Left lobe of liver (tissue), 2 donors: Measurements from ENCODE around the gene WDR33. TPM values are rescaled to one million over a fixed set of nuclear protein-coding genes. Genes with fewer than 3 reads are reported as not detected.
"Not testable (repeated sequence)": the region's sequence is repeated elsewhere in the genome, so short reads cannot be mapped to it uniquely, and the experiment has no call there.

ENCODE experiments used
- ATAC-seq: fragments of 200-7000 bp; cut with Tn5 transposase; one replicate; pipeline ENCODE4 v1.9.1; 2020; ENCODE audit warnings: mild to moderate bottlenecking, moderate library complexity
- DNase-seq: peaks from one replicate; pipeline ENCODE4 v3.0.0-alpha.2; 2020; ENCODE audit warnings: low spot score
- total RNA-seq: library from RNA; stranded (reverse); gene quantifications from one replicate; pipeline ENCODE4 v1.2.1, GENCODE V29; 2021
- donor health status: DM: no; HTN: no; CAD: no; lungs with moderate emphysema.
- donor health status: DM: no; HTN: yes; CAD: no.

The WDR33 gene
- total RNA-seq, 1 donor from 2014 or later = 28.8 TPM

- DNase-seq (no peak), ATAC-seq (peak; percentile 53)
These were observed 688 bp upstream of the WDR33 start for GRCh38 chr2:127811397-127812321.

- DNase-seq (no peak), ATAC-seq (peak; percentile 9)
These were observed 784 bp downstream of the WDR33 start for GRCh38 chr2:127810156-127810618.

- DNase-seq (no peak), ATAC-seq (no peak)
These were observed 3.2 kb downstream of the WDR33 start for GRCh38 chr2:127807678-127808353.

- not testable (repeated sequence) for ATAC-seq, DNase-seq
These were observed 4.1 kb downstream of the WDR33 start for GRCh38 chr2:127806860-127807259.

- no peak for DNase-seq
- no peak for ATAC-seq
These were observed 5.5 kb downstream of the WDR33 start for GRCh38 chr2:127805491-127805890.

- DNase-seq = no peak
- ATAC-seq = no peak
These were observed 11.0 kb downstream of the WDR33 start for GRCh38 chr2:127799926-127800325.

- ATAC-seq = no peak
These were observed 14.6 kb downstream of the WDR33 start for GRCh38 chr2:127796389-127796788.

GRCh38 chr2:127794901-127795300 lies 16.1 kb downstream of the WDR33 start:
- ATAC-seq = not testable (repeated sequence)

More at GRCh38 chr2:127796389-127796788, 14.6 kb downstream of the WDR33 start:
- no peak for DNase-seq

GRCh38 chr2:127792805-127793204 lies 18.2 kb downstream of the WDR33 start:
- ATAC-seq (no peak), DNase-seq (no peak)

More at GRCh38 chr2:127794901-127795300, 16.1 kb downstream of the WDR33 start:
- not testable (repeated sequence) for DNase-seq

GRCh38 chr2:127790694-127791529 lies 20.1 kb downstream of the WDR33 start:
- no peak for DNase-seq
- ATAC-seq = no peak

- ATAC-seq (no peak), DNase-seq (no peak)
These were observed 24.7 kb downstream of the WDR33 start for GRCh38 chr2:127786048-127786809.

GRCh38 chr2:127784965-127785518 lies 25.9 kb downstream of the WDR33 start:
- ATAC-seq (peak; percentile 24), DNase-seq (no peak)

- DNase-seq (no peak), ATAC-seq (no peak)
These were observed 27.9 kb downstream of the WDR33 start for GRCh38 chr2:127783101-127783500.

GRCh38 chr2:127778850-127779249 lies 32.1 kb downstream of the WDR33 start:
- DNase-seq (no peak), ATAC-seq (no peak)

- ATAC-seq = no peak
These were observed 32.5 kb downstream of the WDR33 start for GRCh38 chr2:127778447-127778846.

GRCh38 chr2:127776122-127776780 lies 34.7 kb downstream of the WDR33 start:
- peak; percentile 49 for ATAC-seq
- no peak for DNase-seq

More at GRCh38 chr2:127778447-127778846, 32.5 kb downstream of the WDR33 start:
- no peak for DNase-seq

GRCh38 chr2:127771756-127772155 lies 39.2 kb downstream of the WDR33 start:
- no peak for ATAC-seq
- DNase-seq = no peak

GRCh38 chr2:127770973-127771735 lies 39.8 kb downstream of the WDR33 start:
- ATAC-seq (no peak), DNase-seq (no peak)
